HG02763 (cell line): ENCODE results near the gene KIAA0753.
"Not testable (repeated sequence)": the region's sequence is repeated elsewhere in the genome, so short reads cannot be mapped to it uniquely, and the experiment has no call there.

Source experiments
- ATAC-seq: cut with Tn5 transposase; IDR thresholded peaks from one replicate; pipeline ENCODE4 v1.9.1; 2021; ENCODE audit warnings: mild to moderate bottlenecking, moderate library complexity; ENCODE audit not compliant: unreplicated experiment

KIAA0753 gene

DNA sequence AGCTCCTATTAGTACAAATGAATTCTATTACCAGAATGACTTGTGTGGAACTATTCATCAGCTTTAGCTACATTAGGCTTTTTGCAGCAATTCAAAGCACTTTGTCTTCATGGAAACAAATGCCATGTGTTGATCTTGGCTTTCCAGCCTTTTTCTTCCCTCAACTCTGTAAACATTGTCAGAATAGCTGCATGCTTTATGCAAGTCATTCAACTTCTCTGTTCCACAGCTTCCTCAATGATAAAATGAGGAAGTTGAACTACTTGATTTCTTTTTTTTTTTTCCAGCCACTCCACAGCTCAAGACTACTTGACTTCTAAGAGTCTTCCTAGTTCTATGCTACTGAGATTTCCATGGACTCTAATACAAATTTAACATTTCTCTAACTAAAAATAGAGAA lies 41.1 kb downstream of the KIAA0753 start:
- no peak for ATAC-seq

- no peak for ATAC-seq
These were observed 42.8 kb downstream of the KIAA0753 start for GRCh38 chr17:6597727-6598126.

- ATAC-seq: no peak
These were observed 43.6 kb downstream of the KIAA0753 start for GRCh38 chr17:6596941-6597340.

- ATAC-seq: no peak
These were observed 44.0 kb downstream of the KIAA0753 start for GRCh38 chr17:6596511-6596910.

DNA sequence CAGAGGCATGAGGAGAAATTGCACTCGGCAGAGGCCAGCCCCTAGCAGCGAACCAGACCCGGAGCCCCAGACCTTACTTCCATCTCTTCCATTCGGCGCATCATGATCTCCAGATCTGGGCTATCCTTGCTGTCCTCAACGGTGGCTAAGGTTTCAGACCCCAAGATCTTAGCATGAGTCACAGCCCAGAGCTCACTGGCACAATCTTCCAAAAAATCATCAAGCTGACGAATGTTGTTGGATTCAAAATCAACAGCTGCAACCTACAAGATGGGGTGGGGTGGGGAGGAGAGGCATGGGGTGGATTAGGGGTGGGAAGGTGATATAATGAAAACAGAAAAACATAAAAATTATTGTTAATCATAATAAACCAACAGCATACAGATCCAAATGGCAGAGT lies 44.4 kb downstream of the KIAA0753 start:
- ATAC-seq: no peak

DNA sequence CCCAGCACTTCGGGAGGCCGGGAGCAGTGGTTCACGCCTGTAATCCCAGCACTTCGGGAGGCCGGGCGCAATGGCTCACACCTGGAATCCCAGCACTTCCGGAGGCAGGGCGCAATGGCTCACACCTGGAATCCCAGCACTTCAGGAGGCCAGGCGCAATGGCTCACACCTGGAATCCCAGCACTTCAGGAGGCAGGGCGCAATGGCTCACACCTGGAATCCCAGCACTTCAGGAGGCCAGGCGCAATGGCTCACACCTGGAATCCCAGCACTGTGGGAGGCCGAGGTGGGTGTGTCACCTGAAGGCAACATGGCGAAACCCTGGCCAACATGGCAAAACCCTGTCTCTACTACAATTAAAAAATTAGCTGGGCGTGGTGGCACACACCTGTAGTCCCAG lies 47.1 kb downstream of the KIAA0753 start:
- not testable (repeated sequence) for ATAC-seq

GRCh38 chr17:6592173-6592572 lies 48.3 kb downstream of the KIAA0753 start:
- no peak for ATAC-seq

DNA sequence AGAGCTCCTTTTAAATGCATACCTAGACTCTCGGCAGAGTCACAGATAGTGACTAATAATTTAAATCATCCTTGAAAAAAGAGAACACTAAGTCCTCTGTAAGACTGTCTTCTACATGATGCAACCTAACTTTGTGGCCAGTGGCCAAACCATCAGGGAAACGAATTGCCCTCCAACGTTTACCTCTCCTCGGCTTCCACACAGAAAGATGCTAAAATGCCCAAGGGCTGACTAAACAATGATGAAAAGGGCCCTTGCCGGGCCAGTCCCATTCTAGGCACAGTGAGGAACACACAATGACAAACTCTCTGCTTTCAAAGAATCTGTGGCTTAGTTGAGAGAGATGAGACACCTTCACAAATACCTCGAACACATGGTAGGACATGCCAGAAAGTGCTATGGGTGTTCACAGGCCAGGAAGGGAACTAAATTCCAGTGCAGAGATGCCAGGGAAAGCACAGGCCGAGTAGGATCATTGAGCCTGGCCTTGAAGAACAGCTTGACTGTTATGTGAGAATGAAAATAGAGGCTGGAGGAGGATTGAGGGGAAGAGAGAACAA lies 48.8 kb downstream of the KIAA0753 start:
- ATAC-seq: no peak

DNA sequence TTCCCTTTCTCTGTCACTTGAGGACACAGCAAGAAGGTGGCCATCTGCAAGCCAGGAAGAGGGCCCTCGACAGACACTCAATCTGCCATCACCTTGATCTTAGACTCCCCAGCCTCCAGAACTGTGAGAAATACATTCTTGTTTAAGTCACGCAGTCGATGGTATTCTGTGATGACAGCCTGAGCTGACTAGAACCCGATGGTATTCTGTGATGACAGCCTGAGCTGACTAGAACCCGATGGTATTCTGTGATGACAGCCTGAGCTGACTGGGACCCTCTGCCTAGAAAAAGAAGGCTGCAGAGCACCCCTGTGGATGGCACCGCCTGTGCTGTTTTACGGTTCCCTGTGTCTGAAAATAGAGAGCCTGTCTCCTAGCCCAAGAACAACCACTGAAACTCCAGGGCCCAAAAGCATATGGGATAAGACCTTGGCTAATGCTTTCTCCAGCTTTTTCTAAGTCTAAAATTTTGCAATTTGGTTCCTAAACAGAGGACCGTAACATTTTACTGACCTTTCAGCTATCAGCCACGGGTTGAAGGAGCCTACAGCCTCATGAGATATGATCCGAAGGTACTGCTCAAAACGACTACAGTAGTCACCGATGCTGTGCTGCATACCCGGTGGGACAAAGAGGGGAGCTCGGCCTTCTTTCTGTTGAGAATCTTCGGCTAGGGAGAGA lies 51.1 kb downstream of the KIAA0753 start:
- no peak for ATAC-seq

DNA sequence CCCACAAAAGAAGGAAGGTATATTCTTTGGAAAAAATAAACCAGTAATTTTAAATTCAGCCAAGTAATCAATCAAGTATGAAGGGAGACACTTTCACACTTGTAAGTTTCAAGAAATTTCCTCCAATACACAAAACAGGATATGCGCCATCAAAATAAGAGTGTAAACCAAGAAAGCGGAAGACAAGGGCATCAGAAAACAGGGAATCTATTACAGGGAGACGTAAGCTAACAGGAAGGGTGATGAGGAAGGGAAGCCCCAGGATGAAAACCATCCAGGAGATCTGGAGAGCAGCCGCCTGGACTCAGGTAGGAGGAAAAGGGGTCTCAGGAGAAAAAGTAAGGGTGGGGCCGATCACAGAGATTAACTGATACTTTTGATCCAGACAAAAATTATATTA lies 52.3 kb downstream of the KIAA0753 start:
- no peak for ATAC-seq

DNA sequence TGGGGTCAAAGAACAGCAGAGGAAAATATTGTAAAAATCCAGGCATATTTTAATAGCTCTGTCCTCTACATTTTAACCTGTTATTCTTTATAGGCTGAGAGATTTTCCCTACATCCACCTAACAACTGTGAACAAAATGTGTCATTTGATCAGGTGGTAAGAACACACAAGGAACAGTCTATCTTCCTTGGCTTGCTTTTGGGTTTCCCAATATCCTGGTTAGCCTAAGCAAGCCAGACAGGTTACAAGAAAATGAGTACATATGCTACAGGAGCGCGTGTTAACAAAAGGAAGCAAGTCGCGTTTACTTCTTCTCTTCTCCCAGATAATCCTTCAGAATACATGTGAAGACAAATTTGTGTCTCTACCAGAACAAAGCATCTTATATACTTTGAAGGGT lies 53.2 kb downstream of the KIAA0753 start:
- no peak for ATAC-seq

DNA sequence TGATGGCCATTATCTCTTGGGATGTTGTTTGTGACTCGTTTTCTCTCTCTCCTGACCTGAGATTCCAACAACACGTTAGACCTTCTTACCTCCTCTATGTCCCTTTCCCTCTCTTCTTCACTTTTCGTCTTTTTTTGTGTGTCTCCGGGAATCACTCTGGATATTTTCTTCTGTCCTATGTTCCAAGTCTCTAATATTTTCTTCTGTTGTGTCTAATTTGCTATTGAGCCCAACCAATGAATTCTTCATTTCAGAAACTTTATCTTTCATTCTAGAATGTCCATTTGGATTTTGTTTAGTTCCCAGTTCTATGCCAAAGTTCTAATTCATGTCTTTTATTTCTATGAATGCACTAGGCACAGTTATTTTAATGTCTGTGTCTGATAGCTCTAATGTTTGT lies 57.1 kb downstream of the KIAA0753 start:
- ATAC-seq: no peak

DNA sequence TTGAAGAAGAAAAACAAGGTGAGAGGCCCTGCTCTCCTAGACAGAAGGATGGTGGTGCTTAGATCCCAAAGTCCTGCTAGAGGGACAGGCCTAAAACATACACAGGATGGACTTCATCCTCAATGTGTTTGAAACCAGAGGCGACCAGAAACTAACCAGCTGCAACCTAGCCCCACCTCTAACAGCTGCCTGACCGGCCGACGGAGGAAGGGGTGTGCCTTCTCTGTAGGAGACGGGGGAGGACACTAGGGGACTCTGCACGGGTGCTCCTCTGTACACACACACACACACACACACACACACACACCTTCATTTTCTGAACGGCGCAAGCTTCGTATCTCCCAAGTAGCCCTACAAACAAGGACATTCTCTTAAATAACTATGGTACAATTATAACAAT lies 59.9 kb downstream of the KIAA0753 start:
- no peak for ATAC-seq

- ATAC-seq: no peak
These were observed 62.0 kb downstream of the KIAA0753 start for GRCh38 chr17:6578491-6578890.

DNA sequence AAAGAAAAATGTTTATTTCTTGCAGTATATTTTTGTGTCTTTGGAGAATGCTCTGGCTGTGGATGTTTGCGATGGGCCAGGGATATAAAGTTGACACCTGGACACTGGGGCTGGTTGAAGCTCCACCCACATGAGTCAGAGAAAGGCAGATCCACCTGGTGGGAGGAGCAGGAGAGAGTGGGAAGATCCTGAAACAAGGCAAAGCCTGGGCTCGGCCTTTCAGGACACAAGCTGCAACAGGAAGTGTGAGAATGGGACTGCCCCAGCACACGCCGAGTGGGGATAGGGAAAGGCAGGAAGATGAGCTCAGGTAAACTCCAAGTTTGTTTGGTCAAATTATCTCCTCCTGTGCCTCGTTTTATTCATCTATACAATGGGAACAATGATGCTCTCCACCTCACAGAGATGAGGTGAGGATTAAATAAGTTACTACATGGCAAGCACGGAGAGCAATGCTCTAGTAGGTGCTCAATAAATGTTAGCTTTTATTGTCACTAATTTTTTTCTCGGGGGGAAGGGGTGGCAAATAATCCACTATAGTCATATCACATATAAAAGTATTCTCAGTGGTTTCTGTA lies 62.7 kb downstream of the KIAA0753 start:
- no peak for ATAC-seq

- ATAC-seq: no peak
These were observed 64.3 kb downstream of the KIAA0753 start for GRCh38 chr17:6576038-6576785.

DNA sequence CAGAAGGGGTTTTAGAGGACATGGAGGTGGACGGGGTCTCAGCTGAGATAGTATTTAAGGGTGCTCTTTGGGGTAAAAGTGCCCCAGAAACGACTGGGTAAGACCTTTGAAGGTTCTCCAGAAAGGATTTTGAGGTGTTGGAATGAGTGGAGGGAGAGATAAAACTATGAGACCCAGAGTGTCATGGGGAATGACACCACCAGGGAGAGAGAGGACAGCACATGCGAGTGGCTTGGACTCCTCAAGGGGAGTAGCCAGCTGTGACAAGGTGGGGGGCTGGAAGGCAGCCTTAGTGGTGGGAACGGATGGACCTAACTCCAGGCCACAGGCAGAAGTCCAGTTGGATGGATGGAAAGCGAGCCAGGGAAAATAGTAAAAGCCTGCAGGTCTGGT lies 64.9 kb downstream of the KIAA0753 start:
- ATAC-seq: no peak

DNA sequence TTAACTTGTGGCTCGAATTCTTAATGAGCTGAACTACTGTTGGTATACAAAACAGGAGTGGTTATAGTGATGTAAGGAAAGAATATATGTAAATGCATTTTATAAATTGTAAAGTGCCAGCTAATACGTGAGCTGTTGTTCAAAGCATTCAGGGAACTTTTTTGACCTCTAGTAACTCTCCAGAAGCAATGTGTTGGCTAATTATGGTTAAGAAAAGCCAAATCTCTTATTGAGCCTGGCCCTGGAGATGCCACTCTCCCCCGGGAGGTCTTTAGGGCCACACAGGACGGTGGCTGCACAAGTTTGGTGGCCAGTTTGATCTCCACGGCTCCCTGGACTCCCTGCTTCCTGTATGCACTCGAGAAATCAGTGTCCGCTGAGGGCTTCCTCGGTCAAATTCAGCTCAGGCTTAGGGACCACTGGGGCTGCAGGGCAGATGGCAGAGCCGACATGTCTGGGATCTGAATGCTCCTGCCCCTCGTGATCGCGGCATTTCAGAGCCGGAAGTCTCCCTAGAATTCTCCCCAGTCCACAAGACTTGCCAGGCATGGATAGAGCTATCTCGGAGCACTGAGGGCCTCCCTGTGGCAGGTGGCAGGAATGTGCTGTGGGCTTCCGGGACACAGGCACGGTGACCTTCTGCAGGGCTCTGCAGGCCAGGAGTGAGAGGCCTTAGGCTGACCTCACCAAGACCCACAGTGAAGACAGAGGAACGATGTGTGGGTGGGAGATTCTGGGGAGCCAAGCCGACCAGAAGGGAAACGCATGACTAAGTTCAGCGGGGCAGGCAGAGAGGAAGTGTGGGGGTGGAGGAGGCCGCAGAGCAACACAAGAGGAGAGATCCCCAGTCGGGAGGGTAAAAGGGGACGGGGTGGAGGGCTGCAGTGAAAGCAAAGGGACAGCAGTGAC lies 65.6 kb downstream of the KIAA0753 start:
- ATAC-seq: peak; percentile 48

- ATAC-seq: no peak
These were observed 66.4 kb downstream of the KIAA0753 start for GRCh38 chr17:6573982-6574686.

GRCh38 chr17:6573495-6573894 lies 67.0 kb downstream of the KIAA0753 start:
- ATAC-seq: not testable (repeated sequence)
